Activated CD8-positive, alpha-beta memory T cell treated with anti-CD3 and anti-CD28 coated beads for 36 hours (primary cell): ENCODE measurements around the gene HEMK1. TPM values are rescaled to one million over a fixed set of nuclear protein-coding genes. Genes with fewer than 3 reads are reported as not detected.

Experiments
- CTCF ChIA-PET: fragments of 350-600 bp; sonication (Branson Sonifier 250); formaldehyde crosslinking; loops from one replicate; lab custom pipeline; 2021; ENCODE audit warnings: antibody characterized with exemption; lab: Charles Lee
- POLR2A ChIA-PET: fragments of 350-600 bp; sonication (Branson Sonifier 250); formaldehyde crosslinking; loops from one replicate; lab custom pipeline; 2021; ENCODE audit warnings: antibody characterized with exemption; lab: Charles Lee
- total RNA-seq, 2 experiments: library from RNA; stranded (reverse); gene quantifications; one replicate each; pipeline ENCODE4 v1.2.3, GENCODE V29; 2021

The HEMK1 gene
- total RNA-seq, 2 experiments from 2014 or later = 58.6 to 59.7 TPM

DNA sequence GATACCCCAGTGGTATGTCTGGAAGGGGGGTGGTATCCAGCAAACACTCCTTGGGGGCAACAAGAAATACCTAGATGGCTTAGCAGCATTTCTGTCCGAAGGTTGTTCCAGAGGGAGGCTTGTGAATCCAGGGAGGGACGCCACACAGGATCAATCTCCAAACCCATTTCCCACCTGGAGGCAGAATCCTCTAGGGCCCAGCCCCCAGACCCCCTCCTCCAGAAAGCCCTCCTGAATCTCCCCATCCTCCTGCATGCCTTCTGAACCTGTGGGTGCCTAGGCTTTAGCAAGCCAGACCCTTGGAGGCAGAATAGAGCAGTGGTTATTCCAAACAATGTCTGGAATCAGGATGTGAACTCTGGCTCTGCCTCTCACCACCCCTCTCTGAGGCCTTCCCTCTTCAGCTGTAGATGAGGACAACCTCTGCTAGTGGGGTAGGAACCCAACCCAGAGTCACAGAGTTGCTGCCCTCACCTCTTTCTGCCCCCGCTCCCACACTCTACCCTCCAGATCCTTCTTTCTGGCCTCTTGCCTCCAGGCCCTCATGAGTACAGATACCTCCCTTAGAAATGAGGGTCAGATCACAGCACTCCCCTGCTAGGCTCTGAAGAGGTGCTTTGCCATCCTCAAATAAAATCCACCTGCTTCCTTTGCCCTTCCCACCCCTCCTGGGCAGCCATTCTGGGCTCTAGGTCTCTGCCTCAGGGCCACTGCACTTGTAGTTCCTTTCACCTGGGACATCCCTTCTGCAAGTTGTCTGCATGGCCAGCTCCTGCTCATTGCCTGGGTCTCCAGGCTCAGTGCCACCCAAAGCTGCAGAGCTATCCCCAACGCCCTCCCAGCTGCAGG, 34.2 kb downstream of the HEMK1 start:
- ChIA-PET CTCF (interaction anchor here (3.3 to 24.2 kb wide), 4 partner anchors 8 to 29 kb away, joined by 15 to 600 read pairs (median 114); partner anchors contain the start of genes C3orf18, CISH, HEMK1 and MAPKAPK3), POLR2A (interaction anchor here (6.8 to 19.3 kb wide), 3 partner anchors 8 to 31 kb away, joined by 146 to 594 read pairs (median 480); partner anchors contain the start of genes C3orf18, CISH and HEMK1)

DNA sequence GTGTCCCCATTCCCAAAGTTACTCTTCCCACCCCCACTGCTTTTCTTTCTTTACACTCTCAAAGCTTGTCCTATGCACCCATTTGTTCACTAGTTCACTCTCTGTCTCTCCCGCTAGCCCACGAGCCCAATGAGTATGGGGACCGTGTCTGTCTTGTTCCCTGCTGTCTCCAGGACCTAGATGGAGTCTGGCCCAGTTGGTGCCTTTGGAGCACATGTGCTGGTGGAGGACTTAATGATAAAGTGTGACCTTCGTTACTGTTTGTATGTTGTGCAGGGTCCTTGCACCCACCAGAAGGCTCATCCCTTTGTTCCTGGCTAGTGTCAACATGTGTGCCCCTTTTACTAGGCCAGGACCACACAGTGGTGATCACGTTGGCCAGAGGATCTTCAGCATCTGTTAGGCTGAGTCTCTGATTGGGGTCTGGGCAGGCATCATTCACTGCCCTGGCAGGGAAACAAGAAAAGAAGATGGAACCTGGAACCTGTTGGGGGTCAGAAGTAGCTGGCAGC, 34.8 kb downstream of the HEMK1 start:
- CTCF ChIA-PET = interaction anchor here (1.4 to 24.2 kb wide), 5 partner anchors 7 to 30 kb away, joined by 3 to 600 read pairs (median 65); partner anchors contain the start of genes C3orf18, CISH, HEMK1 and MAPKAPK3
- POLR2A ChIA-PET = interaction anchor here (6.8 to 19.3 kb wide), 3 partner anchors 7 to 32 kb away, joined by 146 to 594 read pairs (median 480); partner anchors contain the start of genes C3orf18, CISH and HEMK1

DNA sequence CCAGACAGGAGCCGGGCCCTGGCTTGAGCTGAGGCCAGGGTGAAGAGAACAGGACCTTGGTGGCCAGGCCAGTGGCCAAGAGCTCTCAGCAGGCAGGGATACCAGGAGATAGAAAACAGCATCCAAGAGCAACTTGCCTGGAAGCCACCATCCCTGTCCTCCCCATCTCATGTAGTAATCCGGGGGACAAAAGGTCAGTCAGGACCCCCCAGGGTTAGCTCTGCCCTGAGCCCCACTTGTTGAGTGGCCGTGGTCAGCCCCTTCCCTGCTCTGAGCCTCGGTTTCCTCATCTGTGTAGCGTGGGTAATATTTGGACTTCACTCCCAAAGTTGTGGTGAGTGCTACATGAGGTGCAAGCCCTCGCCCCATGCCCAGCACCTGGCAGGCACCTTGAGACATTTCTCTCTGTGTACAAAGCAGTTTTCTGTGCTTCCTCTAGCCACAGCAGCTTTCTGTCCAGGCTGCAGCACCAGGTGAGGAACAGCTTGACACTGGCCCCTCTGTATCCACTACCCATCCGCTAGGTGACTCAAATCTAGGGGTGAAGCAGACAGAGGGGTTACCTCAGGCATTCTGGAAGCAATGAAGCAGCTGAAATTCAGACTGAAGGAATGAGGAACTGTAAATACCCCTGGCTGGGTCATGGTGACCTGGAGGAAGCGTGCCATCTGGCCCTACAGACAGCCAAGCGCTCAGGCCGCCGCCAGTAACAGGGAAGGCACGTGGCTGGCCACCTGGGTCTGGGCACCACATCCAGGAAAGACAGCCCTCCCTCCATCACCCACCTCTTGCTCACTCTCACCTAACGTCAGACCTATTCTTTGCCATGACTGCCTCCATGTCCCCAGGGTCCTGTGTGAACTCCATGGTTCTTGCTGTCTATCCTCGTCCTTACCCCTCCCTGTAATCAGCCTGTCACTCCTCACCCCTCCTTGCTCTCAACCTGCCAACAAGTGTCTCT, 35.6 kb downstream of the HEMK1 start:
- ChIA-PET CTCF (interaction anchor here (0.6 to 24.2 kb wide), 5 partner anchors 9 to 31 kb away, joined by 3 to 600 read pairs (median 15); partner anchors contain the start of genes C3orf18, HEMK1 and MAPKAPK3), POLR2A (interaction anchor here (1.1 to 19.3 kb wide), 4 partner anchors 7 to 33 kb away, joined by 3 to 594 read pairs (median 313); partner anchors contain the start of genes C3orf18, CISH and HEMK1)

DNA sequence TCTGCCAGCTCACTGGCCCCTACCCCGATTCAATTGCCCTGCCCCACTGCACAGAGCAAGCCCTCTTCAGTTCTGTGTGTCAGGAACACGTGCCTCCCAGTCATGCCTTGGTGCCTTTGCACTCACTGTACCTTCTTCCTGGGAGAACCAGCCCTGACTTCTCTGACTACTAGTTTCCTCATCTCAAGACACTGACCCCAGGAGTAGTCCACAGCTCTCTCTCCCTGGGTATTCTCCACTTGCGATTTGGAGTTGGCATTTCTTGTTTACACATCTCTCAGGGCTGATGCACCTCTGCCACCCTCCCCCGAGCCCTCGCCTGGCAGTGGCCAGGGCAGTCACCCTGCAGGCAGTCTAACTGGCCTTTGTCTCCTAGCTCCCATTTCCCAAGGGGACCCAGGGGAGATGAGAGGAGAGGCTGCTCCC, 36.6 kb downstream of the HEMK1 start:
- POLR2A ChIA-PET = interaction anchor here (1.1 to 19.3 kb wide), 3 partner anchors 7 to 34 kb away, joined by 3 to 594 read pairs (median 480); partner anchors contain the start of genes C3orf18 and HEMK1
- CTCF ChIA-PET = interaction anchor here (0.6 to 24.2 kb wide), 5 partner anchors 8 to 32 kb away, joined by 3 to 600 read pairs (median 15); partner anchors contain the start of genes C3orf18, HEMK1 and MAPKAPK3

DNA sequence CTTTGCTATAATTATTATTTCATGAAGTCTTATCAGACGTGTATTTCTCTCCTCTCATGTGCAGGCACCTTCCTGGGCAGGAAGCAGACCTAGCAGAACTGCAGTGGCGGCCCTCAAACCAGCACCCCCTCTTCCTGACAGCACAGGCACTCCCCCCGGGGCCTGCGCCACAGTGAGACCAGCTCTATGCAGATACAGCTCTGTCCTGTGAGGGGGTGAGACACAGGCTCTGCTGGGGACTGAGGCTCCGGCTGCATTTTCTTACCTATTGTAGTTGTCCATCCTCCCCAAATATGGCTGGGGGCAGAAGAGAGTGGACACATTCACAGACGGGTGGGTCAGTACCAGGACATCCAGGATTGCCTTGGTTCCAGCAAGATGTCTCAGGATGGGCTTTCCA, 37.3 kb downstream of the HEMK1 start:
- POLR2A ChIA-PET = interaction anchor here (2.1 to 19.3 kb wide), 3 partner anchors 17 to 268 kb away, joined by 6 to 594 read pairs (median 480); partner anchors contain the start of genes C3orf18 and HEMK1
- CTCF ChIA-PET = interaction anchor here (3.3 to 24.2 kb wide), 3 partner anchors 10 to 33 kb away, joined by 15 to 600 read pairs (median 162); partner anchors contain the start of genes C3orf18, HEMK1 and MAPKAPK3

DNA sequence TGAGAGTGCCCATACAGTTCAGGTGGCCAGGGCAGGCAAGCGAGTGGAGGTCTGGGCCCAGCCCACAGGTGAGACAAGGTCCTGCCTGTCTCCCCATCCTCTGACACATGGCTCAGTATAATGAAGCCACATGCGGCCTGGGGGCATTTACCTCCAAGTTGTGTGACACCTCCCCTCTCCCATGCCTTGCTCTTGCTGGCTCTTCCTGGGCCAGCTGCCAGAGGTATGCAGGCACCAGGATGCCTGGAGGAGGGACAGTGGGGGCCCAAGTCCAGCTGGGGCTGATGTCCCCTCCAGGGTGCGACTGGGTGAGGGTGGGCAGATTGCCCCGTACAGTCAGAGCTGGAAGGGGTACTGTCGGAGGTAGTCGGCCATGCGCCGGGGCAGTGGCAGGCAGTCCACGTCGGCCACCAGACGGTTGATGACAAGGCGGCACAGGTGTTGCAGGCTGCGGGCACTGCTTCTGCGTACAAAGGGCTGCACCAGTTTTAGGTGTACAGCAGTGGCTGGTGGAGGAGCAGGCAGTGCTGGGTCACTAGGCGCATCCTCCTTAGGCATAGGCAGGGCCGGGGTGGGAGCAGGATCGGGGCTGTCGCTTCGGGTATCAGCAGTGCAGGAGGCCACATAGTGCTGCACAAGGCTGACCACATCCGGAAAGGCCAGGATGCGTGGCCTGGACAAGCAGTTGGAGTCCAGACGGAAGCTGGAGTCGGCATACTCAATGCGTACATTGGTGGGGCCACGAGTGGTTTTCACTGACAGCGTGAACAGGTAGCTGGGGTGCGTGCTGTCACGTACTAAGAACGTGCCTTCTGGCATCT, 38.2 kb downstream of the HEMK1 start:
- ChIA-PET CTCF (interaction anchor here (3.3 to 24.2 kb wide), 4 partner anchors 9 to 33 kb away, joined by 15 to 600 read pairs (median 176); partner anchors contain the start of genes C3orf18, HEMK1 and MAPKAPK3), POLR2A (interaction anchor here (1.0 to 19.3 kb wide), 5 partner anchors 10 to 269 kb away, joined by 4 to 594 read pairs (median 11); partner anchors contain the start of genes C3orf18, HEMK1 and MAPKAPK3)

DNA sequence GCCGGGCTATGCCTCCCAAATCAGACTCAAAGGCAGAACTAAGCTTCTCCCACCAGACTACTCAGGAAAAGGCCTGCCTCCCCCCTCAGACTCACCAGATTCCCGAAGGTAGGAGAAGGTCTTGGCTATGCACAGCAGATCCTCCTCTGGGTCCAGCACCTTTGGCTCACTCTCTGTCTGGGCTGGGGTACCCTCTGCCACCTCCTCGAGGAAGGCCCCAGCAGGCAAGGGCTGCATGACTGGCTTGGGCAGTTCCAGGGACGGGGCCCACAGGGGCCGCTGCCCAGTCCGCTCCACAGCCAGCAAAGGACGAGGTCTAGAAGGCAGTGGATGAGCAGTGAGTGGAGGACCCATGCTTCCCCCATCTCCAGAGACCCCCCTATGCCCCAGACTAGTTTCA, 39.0 kb downstream of the HEMK1 start:
- ChIA-PET POLR2A (interaction anchor here (1.0 to 19.3 kb wide), 5 partner anchors 9 to 270 kb away, joined by 4 to 594 read pairs (median 11); partner anchors contain the start of genes C3orf18, HEMK1 and MAPKAPK3), CTCF (interaction anchor here (12.1 to 24.2 kb wide), 2 partner anchors 18 to 34 kb away, joined by 189 to 600 read pairs; partner anchors contain the start of genes C3orf18 and HEMK1)

DNA sequence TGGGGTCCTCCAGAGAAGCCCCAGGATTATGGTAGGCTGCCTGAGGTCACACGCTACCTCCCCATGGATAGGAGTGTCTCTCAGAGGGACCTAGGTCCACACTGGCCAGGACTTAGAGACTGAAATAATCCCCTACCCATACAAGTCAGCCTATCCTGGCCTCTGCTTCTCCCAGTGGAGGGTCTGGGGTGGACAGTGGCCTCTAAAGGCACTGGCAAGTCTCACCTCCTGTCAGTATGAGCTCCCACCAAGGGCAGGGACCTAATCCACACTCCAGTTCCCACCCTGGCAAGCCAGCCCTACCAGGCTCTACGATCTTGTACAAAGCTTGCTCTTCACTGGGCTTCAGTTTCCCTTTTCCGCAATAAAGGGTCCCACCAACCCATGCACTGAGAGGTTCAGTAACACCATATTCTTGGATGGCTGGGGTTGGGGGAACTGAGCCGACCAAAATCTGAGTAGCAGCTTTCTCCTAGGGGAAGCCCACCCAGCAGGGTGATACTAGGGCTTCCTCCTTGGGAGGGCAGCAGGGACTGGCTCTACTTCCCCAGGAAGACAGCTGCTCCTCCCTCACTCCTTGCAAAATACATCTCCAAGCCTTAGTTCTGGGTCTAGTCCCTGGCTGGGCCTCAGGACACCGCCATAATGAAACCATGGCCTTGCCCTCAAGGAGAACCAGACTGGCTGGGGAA, 39.9 kb downstream of the HEMK1 start:
- POLR2A ChIA-PET = interaction anchor here (1.3 to 19.3 kb wide), 7 partner anchors 8 to 272 kb away, joined by 6 to 594 read pairs (median 11); partner anchors contain the start of genes C3orf18, HEMK1, MAPKAPK3 and RASSF1
- CTCF ChIA-PET = interaction anchor here (0.6 to 24.2 kb wide), 5 partner anchors 8 to 270 kb away, joined by 3 to 600 read pairs (median 65); partner anchors contain the start of genes C3orf18 and HEMK1

DNA sequence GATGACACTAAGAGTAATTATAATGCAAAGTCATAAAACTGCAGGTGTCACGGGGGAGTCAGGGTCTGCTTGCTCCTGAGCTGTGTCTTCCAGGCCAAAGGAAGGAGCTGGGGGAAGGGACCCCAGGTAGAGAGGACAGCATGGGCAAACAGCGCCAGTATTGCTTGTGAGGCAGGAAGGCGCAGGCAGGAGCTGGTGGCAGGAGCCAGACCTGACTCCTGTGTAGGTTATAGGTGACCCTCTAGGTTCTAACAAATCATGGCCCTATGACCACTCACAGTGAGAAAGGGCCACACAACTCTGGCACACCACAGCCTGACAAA, 40.4 kb downstream of the HEMK1 start:
- POLR2A ChIA-PET = interaction anchor here (0.6 to 19.3 kb wide), 8 partner anchors 9 to 1439 kb away, joined by 3 to 594 read pairs (median 10); partner anchors contain the start of genes C3orf18, HEMK1 and RASSF1
- CTCF ChIA-PET = interaction anchor here (0.6 to 24.2 kb wide), 4 partner anchors 9 to 270 kb away, joined by 3 to 600 read pairs (median 127); partner anchors contain the start of genes C3orf18 and HEMK1

DNA sequence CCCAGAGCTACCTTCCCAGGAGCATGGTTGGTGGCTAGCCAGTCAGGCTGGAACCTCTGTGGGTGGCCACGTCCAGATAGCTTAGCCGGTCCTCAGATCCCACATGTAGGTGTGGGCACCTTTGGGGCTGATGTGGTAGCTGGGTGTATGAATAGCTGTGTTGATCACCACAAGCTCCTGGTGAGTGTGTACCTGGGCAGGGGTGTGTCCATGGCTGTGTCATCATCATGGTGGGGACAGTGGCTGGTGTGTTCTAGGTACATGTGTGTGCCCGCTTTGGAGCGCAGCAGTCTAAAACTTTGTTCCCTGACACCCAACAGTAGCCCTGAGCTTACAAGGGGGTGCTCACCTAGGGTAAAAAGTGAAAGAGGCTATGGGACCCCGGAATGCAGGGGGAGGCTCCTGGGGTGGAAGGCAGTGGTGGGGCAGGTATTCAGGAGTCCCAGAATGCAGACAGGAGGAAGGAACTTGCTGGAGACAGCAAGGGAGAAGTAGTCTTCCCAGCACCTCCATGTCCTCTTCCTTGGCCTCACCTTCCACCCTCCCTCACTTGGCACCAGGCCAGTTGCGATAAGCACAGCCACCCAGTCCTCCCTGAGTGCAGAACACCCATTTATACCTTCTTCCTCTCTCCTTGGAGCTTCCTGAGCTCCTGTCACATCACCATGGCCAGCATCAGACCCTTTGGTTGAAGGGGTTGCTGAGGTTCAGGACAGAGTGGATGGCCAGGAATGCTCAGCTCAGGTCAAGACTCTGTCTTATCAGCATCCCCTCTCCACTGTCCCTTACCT, 41.1 kb downstream of the HEMK1 start:
- POLR2A ChIA-PET = interaction anchor here (0.6 to 19.3 kb wide), 9 partner anchors 9 to 1671 kb away, joined by 3 to 594 read pairs (median 9); partner anchors contain the start of genes C3orf18, HEMK1 and RASSF1
- CTCF ChIA-PET = interaction anchor here (0.5 to 24.2 kb wide), 5 partner anchors 10 to 1319 kb away, joined by 3 to 600 read pairs (median 65); partner anchors contain the start of genes C3orf18 and HEMK1

DNA sequence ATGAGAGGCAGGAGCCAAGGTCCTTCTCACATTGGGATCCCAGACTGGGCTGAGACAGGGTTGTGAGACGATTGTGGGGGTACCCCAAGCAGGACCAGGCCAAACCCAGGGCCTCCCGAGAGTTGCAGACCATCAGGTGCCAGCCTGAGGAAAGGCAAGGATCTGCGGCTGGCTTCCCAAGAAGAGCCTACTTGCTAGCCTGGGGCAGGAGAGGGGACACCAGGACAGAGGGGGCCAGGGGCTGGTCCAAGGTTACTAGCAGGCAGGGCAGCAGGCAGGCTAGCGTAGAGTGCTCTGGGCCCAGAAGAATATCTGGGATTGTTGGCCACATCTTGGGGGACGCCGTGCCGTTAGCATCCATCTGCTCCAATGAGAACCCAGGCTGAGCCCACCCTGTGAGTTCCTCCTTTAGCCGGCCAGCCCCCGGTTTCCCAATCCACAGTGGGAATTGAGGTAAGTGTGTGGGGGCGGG, 41.7 kb downstream of the HEMK1 start:
- ChIA-PET CTCF (interaction anchor here (0.6 to 24.2 kb wide), 5 partner anchors 10 to 1320 kb away, joined by 3 to 600 read pairs (median 65); partner anchors contain the start of genes C3orf18 and HEMK1), POLR2A (interaction anchor here (0.6 to 19.3 kb wide), 6 partner anchors 10 to 1670 kb away, joined by 3 to 594 read pairs (median 78); partner anchors contain the start of genes C3orf18, HEMK1 and RASSF1)

DNA sequence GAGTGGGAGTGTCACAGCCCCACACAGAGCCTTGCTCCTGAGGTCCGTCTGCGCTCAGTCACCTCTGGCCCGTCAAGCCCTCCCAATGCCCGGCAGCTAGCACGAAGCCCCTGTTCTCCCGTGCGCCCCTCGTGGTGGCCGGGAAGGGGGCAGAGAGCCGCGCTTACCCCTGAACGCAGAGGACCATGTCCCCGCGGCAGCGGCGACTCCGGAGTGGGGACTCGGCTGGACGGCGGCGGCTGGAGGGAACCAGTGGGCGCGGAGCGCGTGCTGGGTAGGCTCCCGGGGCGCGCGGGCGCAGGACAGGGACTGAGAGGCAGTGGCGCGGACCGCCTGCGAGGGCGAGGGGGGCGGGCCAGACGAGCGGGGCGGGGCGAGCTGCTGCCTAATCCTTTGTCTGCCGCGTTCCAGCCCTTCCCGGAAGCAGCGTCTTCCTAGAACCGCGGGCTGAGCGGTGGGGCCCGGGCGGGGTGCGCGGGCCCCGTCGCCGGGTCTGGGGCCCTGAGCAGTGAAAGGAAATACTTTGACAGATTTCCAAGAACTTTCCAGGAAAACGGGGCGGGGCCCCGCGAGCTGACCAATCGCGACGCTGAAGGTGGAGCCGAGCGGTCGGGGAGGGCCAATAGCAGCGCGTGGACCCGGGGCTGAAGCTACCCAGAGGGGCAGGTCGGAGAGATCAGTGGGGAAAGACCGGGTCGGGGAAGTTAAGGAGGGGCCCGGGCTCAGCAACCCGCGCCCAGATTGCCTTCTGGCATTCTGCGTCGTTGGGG, 42.3 kb downstream of the HEMK1 start, which contains the start of gene CISH:
Gene CISH (minus strand): TSS at position 311 of the 770 bp plus-strand sequence. CDS start 124 bp downstream, at position 187.
- CTCF ChIA-PET = interaction anchor here (1.0 to 24.2 kb wide), 4 partner anchors 11 to 38 kb away, joined by 3 to 600 read pairs (median 127); partner anchors contain the start of genes C3orf18 and HEMK1

More for the DNA sequence above, 42.3 kb downstream of the HEMK1 start, which contains the start of gene CISH:
- POLR2A ChIA-PET = interaction anchor here (0.6 to 19.3 kb wide), 5 partner anchors 11 to 275 kb away, joined by 3 to 594 read pairs (median 146); partner anchors contain the start of genes C3orf18 and HEMK1
